ENCODE measurements around the gene CCDC107. TPM values are rescaled to one million over a fixed set of nuclear protein-coding genes. Genes with fewer than 3 reads are reported as not detected.
A peak's percentile ranks its signal among the peaks of the same experiment; 100 is the strongest.

CCDC107 gene
- total and polyA plus RNA-seq, 2 experiments from 2014 or later, result 12.1 to 42.2 TPM

- Histone ChIP-seq H3K9me2 (replicated peaks; ENCODE audit: insufficient read depth) (no peaks in the 10 kb centered on the region), H3K4me2 (no peak overlapping the region), H3K36me3 (replicated peaks; ENCODE audit: insufficient read depth, low read depth) (no peaks in the 10 kb centered on the region), H4K20me1 (ENCODE audit: insufficient read depth, poor library complexity, severe bottlenecking) (no peaks in the 10 kb centered on the region), H3K4me1 (ENCODE audit: insufficient read depth) (peaks cover 5% of the 10 kb centered on the region), H2AFZ (no peak overlapping the region), H3K27ac (peak overlapping the region; percentile 86), H3K79me2 (no peaks in the 10 kb centered on the region), H3K4me3 (no peak overlapping the region), H3K27me3 (no peaks in the 10 kb centered on the region), H3K9me3 (ENCODE audit: low read depth) (no peaks in the 10 kb centered on the region)
- TF ChIP-seq EZH2 (IDR thresholded peaks at IDR 0.05; ENCODE audit: borderline replicate concordance) (no peak), CTCF (IDR thresholded peaks at IDR 0.05; ENCODE audit: poor library complexity) (no peak), EZH2phosphoT487 (IDR thresholded peaks at IDR 0.05; ENCODE audit: low read depth, severe bottlenecking, unreplicated experiment) (no peak)
- DNase-seq (ENCODE audit: low spot score), result no peak
- WGBS (ENCODE audit: low lambda C conversion rate, missing lambda C conversion rate), result 87% methylated on average over 8 of the region's 8 CpGs
Measured at GRCh38 chr9:35652829-35653209, 5.3 kb upstream of the CCDC107 start.

- Histone ChIP-seq H3K9me2 (replicated peaks; ENCODE audit: insufficient read depth) (no peaks in the 10 kb centered on the region), H3K4me1 (ENCODE audit: insufficient read depth) (peaks cover 5% of the 10 kb centered on the region), H3K27me3 (no peaks in the 10 kb centered on the region), H3K9me3 (ENCODE audit: low read depth) (no peaks in the 10 kb centered on the region), H3K36me3 (replicated peaks; ENCODE audit: insufficient read depth, low read depth) (no peaks in the 10 kb centered on the region), H3K4me2 (no peak overlapping the region), H4K20me1 (ENCODE audit: insufficient read depth, poor library complexity, severe bottlenecking) (no peaks in the 10 kb centered on the region), H3K4me3 (no peak overlapping the region), H2AFZ (no peak overlapping the region), H3K79me2 (no peaks in the 10 kb centered on the region), H3K27ac (no peak overlapping the region)
- no peak for DNase-seq (ENCODE audit: low spot score)
- 95% methylated on average over 2 of the region's 2 CpGs for WGBS (ENCODE audit: low lambda C conversion rate, missing lambda C conversion rate)
- TF ChIP-seq EZH2 (IDR thresholded peaks at IDR 0.05; ENCODE audit: borderline replicate concordance), result no peak
- no peak for TF ChIP-seq CTCF (IDR thresholded peaks at IDR 0.05; ENCODE audit: poor library complexity)
- TF ChIP-seq EZH2phosphoT487 (IDR thresholded peaks at IDR 0.05; ENCODE audit: low read depth, severe bottlenecking, unreplicated experiment), result no peak
Measured at GRCh38 chr9:35653611-35654010, 4.5 kb upstream of the CCDC107 start.

- Histone ChIP-seq H4K20me1 (ENCODE audit: insufficient read depth, poor library complexity, severe bottlenecking) (no peaks in the 10 kb centered on the region), H2AFZ (no peak overlapping the region), H3K27ac (peak overlapping the region; percentile 98), H3K4me3 (no peak overlapping the region), H3K36me3 (replicated peaks; ENCODE audit: insufficient read depth, low read depth) (no peaks in the 10 kb centered on the region), H3K27me3 (no peaks in the 10 kb centered on the region), H3K4me2 (no peak overlapping the region), H3K9me3 (ENCODE audit: low read depth) (no peaks in the 10 kb centered on the region), H3K79me2 (peaks cover 11% of the 10 kb centered on the region), H3K9me2 (replicated peaks; ENCODE audit: insufficient read depth) (no peaks in the 10 kb centered on the region), H3K4me1 (ENCODE audit: insufficient read depth) (peaks cover 11% of the 10 kb centered on the region)
- no peak for DNase-seq (ENCODE audit: low spot score)
- WGBS (ENCODE audit: low lambda C conversion rate, missing lambda C conversion rate), result 88% methylated on average over 17 of the region's 17 CpGs
- TF ChIP-seq CTCF (IDR thresholded peaks at IDR 0.05; ENCODE audit: poor library complexity) (no peak), EZH2phosphoT487 (IDR thresholded peaks at IDR 0.05; ENCODE audit: low read depth, severe bottlenecking, unreplicated experiment) (no peak), EZH2 (IDR thresholded peaks at IDR 0.05; ENCODE audit: borderline replicate concordance) (no peak)
Measured at GRCh38 chr9:35656348-35656747, 1.7 kb upstream of the CCDC107 start.

Measured in hepatocyte (in vitro differentiated cells).